Stimulated activated CD8-positive, alpha-beta memory T cell treated with anti-CD3 and anti-CD28 coated beads, Interleukin-15, amount 100 ng/mL, for 4 hours (primary cell): ENCODE measurements around the gene FOCAD.
"Not testable (repeated sequence)": the region's sequence is repeated elsewhere in the genome, so short reads cannot be mapped to it uniquely, and the experiment has no call there.

Experiments
- DNase-seq, 2 donors: peaks; one replicate each; pipeline ENCODE4 v3.0.0-alpha.2; 2020; ENCODE audit warnings: low read depth in 2 of 2

Gene FOCAD

GRCh38 chr9:20673537-20673936 lies 10.5 kb upstream of the FOCAD start:
- DNase-seq = not testable (repeated sequence)

GRCh38 chr9:20681467-20681866 lies 2.6 kb upstream of the FOCAD start:
- no peak for DNase-seq

GRCh38 chr9:20683351-20684034 lies 566 bp upstream of the FOCAD start:
- peak in 1 of 2 donors; percentile 16 for DNase-seq

GRCh38 chr9:20684875-20685696 lies 1.0 kb downstream of the FOCAD start:
- DNase-seq = no peak

GRCh38 chr9:20685769-20686168 lies 1.7 kb downstream of the FOCAD start:
- no peak for DNase-seq

- DNase-seq = no peak
Observed at GRCh38 chr9:20689833-20690232, 5.8 kb downstream of the FOCAD start.

GRCh38 chr9:20692554-20692953 lies 8.5 kb downstream of the FOCAD start:
- DNase-seq = no peak

- DNase-seq = no peak
Observed at GRCh38 chr9:20693068-20693467, 9.0 kb downstream of the FOCAD start.

- no peak for DNase-seq
Observed at GRCh38 chr9:20694248-20694647, 10.2 kb downstream of the FOCAD start.

GRCh38 chr9:20697021-20697719 lies 13.1 kb downstream of the FOCAD start:
- no peak for DNase-seq

GRCh38 chr9:20698782-20699181 lies 14.7 kb downstream of the FOCAD start:
- DNase-seq = no peak

GRCh38 chr9:20701060-20701459 lies 17.0 kb downstream of the FOCAD start:
- DNase-seq = no peak

GRCh38 chr9:20702570-20702969 lies 18.5 kb downstream of the FOCAD start:
- DNase-seq = no peak

- no peak for DNase-seq
Observed at GRCh38 chr9:20703146-20703545, 19.1 kb downstream of the FOCAD start.

- no peak for DNase-seq
Observed at GRCh38 chr9:20707708-20708107, 23.6 kb downstream of the FOCAD start.

GRCh38 chr9:20713172-20713571 lies 29.1 kb downstream of the FOCAD start:
- DNase-seq = no peak

GRCh38 chr9:20714442-20715415 lies 30.7 kb downstream of the FOCAD start:
- DNase-seq = no peak

- no peak for DNase-seq
Observed at GRCh38 chr9:20722221-20722620, 38.2 kb downstream of the FOCAD start.

GRCh38 chr9:20725675-20726074 lies 41.6 kb downstream of the FOCAD start:
- no peak for DNase-seq

- DNase-seq = no peak
Observed at GRCh38 chr9:20726144-20726543, 42.1 kb downstream of the FOCAD start.

GRCh38 chr9:20728493-20729220 lies 44.6 kb downstream of the FOCAD start:
- DNase-seq = no peak
